Measurements from ENCODE around the gene AIP.

GRCh38 chr11:67501854-67502253 lies 19.0 kb downstream of the AIP start:
- TF ChIP-seq, protein P1, sequence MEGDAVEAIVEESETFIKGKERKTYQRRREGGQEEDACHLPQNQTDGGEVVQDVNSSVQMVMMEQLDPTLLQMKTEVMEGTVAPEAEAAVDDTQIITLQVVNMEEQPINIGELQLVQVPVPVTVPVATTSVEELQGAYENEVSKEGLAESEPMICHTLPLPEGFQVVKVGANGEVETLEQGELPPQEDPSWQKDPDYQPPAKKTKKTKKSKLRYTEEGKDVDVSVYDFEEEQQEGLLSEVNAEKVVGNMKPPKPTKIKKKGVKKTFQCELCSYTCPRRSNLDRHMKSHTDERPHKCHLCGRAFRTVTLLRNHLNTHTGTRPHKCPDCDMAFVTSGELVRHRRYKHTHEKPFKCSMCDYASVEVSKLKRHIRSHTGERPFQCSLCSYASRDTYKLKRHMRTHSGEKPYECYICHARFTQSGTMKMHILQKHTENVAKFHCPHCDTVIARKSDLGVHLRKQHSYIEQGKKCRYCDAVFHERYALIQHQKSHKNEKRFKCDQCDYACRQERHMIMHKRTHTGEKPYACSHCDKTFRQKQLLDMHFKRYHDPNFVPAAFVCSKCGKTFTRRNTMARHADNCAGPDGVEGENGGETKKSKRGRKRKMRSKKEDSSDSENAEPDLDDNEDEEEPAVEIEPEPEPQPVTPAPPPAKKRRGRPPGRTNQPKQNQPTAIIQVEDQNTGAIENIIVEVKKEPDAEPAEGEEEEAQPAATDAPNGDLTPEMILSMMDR (IDR thresholded peaks at IDR 0.05; ENCODE audit: control extremely low read depth in 1 of 3, insufficient read depth in 1 of 3, low read depth in 1 of 3, low read length in 3 of 3) = no peak
- TF ChIP-seq TAF1 (IDR thresholded peaks at IDR 0.05; ENCODE audit: low read depth, low read length) (no peak), CREB1 (IDR thresholded peaks at IDR 0.05) (no peak), POLR2A (IDR thresholded peaks at IDR 0.05; ENCODE audit: control extremely low read depth in 1 of 2, low read depth in 2 of 2, low read length in 2 of 2) (no peak), ASH2L (IDR thresholded peaks at IDR 0.05; ENCODE audit: low read length) (no peak), EZH2 (IDR thresholded peaks at IDR 0.05; ENCODE audit: low read depth, low read length, severe bottlenecking) (no peak), KDM1A (IDR thresholded peaks at IDR 0.05; ENCODE audit: borderline replicate concordance, low read length) (no peak), CHD2 (IDR thresholded peaks at IDR 0.05; ENCODE audit: low read length) (no peak), RAD21 (IDR thresholded peaks at IDR 0.05 in 1 of 2, conservative IDR thresholded peaks at IDR 0.05 in 1 of 2; ENCODE audit: low read depth in 2 of 2, low read length in 2 of 2) (no peak), USF2 (IDR thresholded peaks at IDR 0.05; ENCODE audit: low read length) (no peak), HDAC2 (IDR thresholded peaks at IDR 0.05; ENCODE audit: borderline replicate concordance in 1 of 2, low read depth in 2 of 2, low read length in 2 of 2) (no peak), KDM5A (IDR thresholded peaks at IDR 0.05; ENCODE audit: low read length) (no peak)

Measured in H1 (cell line).